Measurements from ENCODE around the gene SHOX.

GRCh38 chrX:653306-653705 lies 22.7 kb downstream of the SHOX start:
- TF ChIP-seq CTCF (IDR thresholded peaks at IDR 0.05; ENCODE audit: borderline replicate concordance, extremely low read depth, low read length, poor library complexity, severe bottlenecking) (no peak), EZH2 (IDR thresholded peaks at IDR 0.05; ENCODE audit: borderline replicate concordance, low read depth, low read length, severe bottlenecking) (no peak)
